ENCODE data around the gene RNF126.
"Not testable (repeated sequence)": the region's sequence is repeated elsewhere in the genome, so short reads cannot be mapped to it uniquely, and the experiment has no call there.

Gene RNF126

GRCh38 chr19:645912-646778, 16.9 kb downstream of the RNF126 start:
- DNase-seq: no peak

GRCh38 chr19:644789-645188, 18.2 kb downstream of the RNF126 start:
- DNase-seq: no peak

- DNase-seq: no peak
Observed at GRCh38 chr19:644363-644762, 18.7 kb downstream of the RNF126 start.

- no peak for DNase-seq
Observed at GRCh38 chr19:643736-644135, 19.3 kb downstream of the RNF126 start.

- no peak for DNase-seq
Observed at GRCh38 chr19:642767-643727, 20.0 kb downstream of the RNF126 start.

- no peak for DNase-seq
Observed at GRCh38 chr19:641702-642101, 21.3 kb downstream of the RNF126 start.

- DNase-seq: no peak
Observed at GRCh38 chr19:640606-641189, 22.3 kb downstream of the RNF126 start.

GRCh38 chr19:640161-640558, 22.9 kb downstream of the RNF126 start:
- no peak for DNase-seq

- DNase-seq: no peak
Observed at GRCh38 chr19:639253-640160, 23.5 kb downstream of the RNF126 start, which contains the start of gene FGF22. TSS of gene FGF22 (plus strand) at chr19:639879. CDS start at chr19:639926, 47 bp downstream.

- DNase-seq: no peak
Observed at GRCh38 chr19:638906-639252, 24.1 kb downstream of the RNF126 start.

GRCh38 chr19:634975-635652, 27.9 kb downstream of the RNF126 start:
- no peak for DNase-seq

- DNase-seq: no peak
Observed at GRCh38 chr19:633786-634639, 29.0 kb downstream of the RNF126 start.

GRCh38 chr19:633068-633785, 29.8 kb downstream of the RNF126 start, which contains the start of gene POLRMT:
TSS of gene POLRMT (minus strand) at chr19:633537. CDS start at chr19:633512, 25 bp downstream.
- DNase-seq: peak; percentile 94 to 95

- peak; percentile 25 to 28 for DNase-seq
Observed at GRCh38 chr19:632579-633067, 30.4 kb downstream of the RNF126 start.

- DNase-seq: no peak
Observed at GRCh38 chr19:629961-630714, 32.9 kb downstream of the RNF126 start.

GRCh38 chr19:629515-629914, 33.5 kb downstream of the RNF126 start:
- DNase-seq: not testable (repeated sequence)

GRCh38 chr19:628168-628567, 34.8 kb downstream of the RNF126 start:
- no peak for DNase-seq

- DNase-seq: not testable (repeated sequence)
Observed at GRCh38 chr19:626566-626965, 36.4 kb downstream of the RNF126 start.

- no peak for DNase-seq
Observed at GRCh38 chr19:625257-625656, 37.8 kb downstream of the RNF126 start.

All from AML-193 (cell line).